Gastrocnemius medialis (tissue), 4 donors: ENCODE measurements around the gene CFLAR.

ENCODE experiments used
- POLR2A ChIP-seq, 2 donors: fragments of 450-650 bp; IDR thresholded peaks; one replicate each; pipeline ENCODE4 v1.6.1; 2017; ENCODE audit warnings: antibody characterized with exemption in 2 of 2, mild to moderate bottlenecking in 2 of 2, moderate library complexity in 2 of 2
- TF ChIP-seq, protein P1 (sequence below), 5 experiments: fragments of 450-650 bp in 3 of 5; fragments of 200-600 bp in 2 of 5; sonication (generic) in 2 of 5; IDR thresholded peaks in 4 of 5; conservative IDR thresholded peaks in 1 of 5; 1 replicate in 4 of 5; 2 replicates in 1 of 5; pipeline ENCODE4 v1.5.1; 2016 to 2019; ENCODE audit warnings: antibody characterized with exemption in 5 of 5, mild to moderate bottlenecking in 3 of 5, moderate library complexity in 3 of 5

DNA sequence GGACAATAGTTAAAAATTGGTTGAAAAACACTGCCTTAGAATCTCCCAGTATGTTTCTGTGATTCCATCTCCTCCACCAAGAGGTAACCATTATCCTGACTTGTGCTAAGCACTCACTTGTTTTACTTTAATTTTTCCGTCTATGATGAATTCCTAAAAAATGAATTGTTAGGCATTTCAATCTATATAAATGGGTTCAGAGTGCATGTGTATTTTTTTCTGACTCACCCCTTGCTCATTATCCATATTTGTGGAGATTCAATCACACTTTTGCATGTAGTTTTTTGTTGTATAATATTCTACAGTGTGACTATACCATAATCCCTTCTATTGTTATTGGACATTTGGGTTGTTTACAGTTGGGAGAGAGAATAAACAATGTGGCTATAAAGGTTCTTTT lies 42.9 kb upstream of the CFLAR start:
- TF ChIP-seq, protein P1, sequence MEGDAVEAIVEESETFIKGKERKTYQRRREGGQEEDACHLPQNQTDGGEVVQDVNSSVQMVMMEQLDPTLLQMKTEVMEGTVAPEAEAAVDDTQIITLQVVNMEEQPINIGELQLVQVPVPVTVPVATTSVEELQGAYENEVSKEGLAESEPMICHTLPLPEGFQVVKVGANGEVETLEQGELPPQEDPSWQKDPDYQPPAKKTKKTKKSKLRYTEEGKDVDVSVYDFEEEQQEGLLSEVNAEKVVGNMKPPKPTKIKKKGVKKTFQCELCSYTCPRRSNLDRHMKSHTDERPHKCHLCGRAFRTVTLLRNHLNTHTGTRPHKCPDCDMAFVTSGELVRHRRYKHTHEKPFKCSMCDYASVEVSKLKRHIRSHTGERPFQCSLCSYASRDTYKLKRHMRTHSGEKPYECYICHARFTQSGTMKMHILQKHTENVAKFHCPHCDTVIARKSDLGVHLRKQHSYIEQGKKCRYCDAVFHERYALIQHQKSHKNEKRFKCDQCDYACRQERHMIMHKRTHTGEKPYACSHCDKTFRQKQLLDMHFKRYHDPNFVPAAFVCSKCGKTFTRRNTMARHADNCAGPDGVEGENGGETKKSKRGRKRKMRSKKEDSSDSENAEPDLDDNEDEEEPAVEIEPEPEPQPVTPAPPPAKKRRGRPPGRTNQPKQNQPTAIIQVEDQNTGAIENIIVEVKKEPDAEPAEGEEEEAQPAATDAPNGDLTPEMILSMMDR (IDR thresholded peaks at IDR 0.05 in 4 of 5, conservative IDR thresholded peaks at IDR 0.05 in 1 of 5), result no peak
- no peak for TF ChIP-seq POLR2A (IDR thresholded peaks at IDR 0.05)
